Stimulated activated CD8-positive, alpha-beta memory T cell treated with anti-CD3 and anti-CD28 coated beads, Interleukin-4, amount 100 ng/mL, for 1 hour (primary cell): Measurements from ENCODE around the gene CLEC18C.
"Not testable (repeated sequence)": the region's sequence is repeated elsewhere in the genome, so short reads cannot be mapped to it uniquely, and the experiment has no call there.

Source experiments
- DNase-seq, 2 donors: peaks; one replicate each; pipeline ENCODE4 v3.0.0-alpha.2; 2020; ENCODE audit warnings: low read depth in 2 of 2, low spot score in 1 of 2

CLEC18C gene

GRCh38 chr16:70173212-70173837, at the start of gene CLEC18C:
CLEC18C (plus strand) TSS chr16:70173787; CDS start chr16:70174279, 492 bp downstream.
- not testable (repeated sequence) for DNase-seq

GRCh38 chr16:70123822-70124221, 49.8 kb upstream of the CLEC18C start:
- DNase-seq, result not testable (repeated sequence)

GRCh38 chr16:70126226-70126625, 47.4 kb upstream of the CLEC18C start:
- not testable (repeated sequence) for DNase-seq

- DNase-seq, result not testable (repeated sequence)
Observed at GRCh38 chr16:70127706-70128105, 45.9 kb upstream of the CLEC18C start.

- DNase-seq, result not testable (repeated sequence)
Observed at GRCh38 chr16:70128844-70129243, 44.7 kb upstream of the CLEC18C start.

- not testable (repeated sequence) for DNase-seq
Observed at GRCh38 chr16:70135796-70136195, 37.8 kb upstream of the CLEC18C start.

GRCh38 chr16:70136595-70136994, 37.0 kb upstream of the CLEC18C start:
- not testable (repeated sequence) for DNase-seq

- not testable (repeated sequence) for DNase-seq
Observed at GRCh38 chr16:70142739-70143138, 30.8 kb upstream of the CLEC18C start.

GRCh38 chr16:70143231-70143895, 30.2 kb upstream of the CLEC18C start:
- not testable (repeated sequence) for DNase-seq

- not testable (repeated sequence) for DNase-seq
Observed at GRCh38 chr16:70147853-70148252, 25.7 kb upstream of the CLEC18C start.

GRCh38 chr16:70148453-70148852, 25.1 kb upstream of the CLEC18C start:
- DNase-seq, result not testable (repeated sequence)

- not testable (repeated sequence) for DNase-seq
Observed at GRCh38 chr16:70149296-70149695, 24.3 kb upstream of the CLEC18C start.

GRCh38 chr16:70151391-70151790, 22.2 kb upstream of the CLEC18C start:
- DNase-seq, result no peak

- no peak for DNase-seq
Observed at GRCh38 chr16:70151941-70152509, 21.6 kb upstream of the CLEC18C start.

GRCh38 chr16:70152578-70153302, 20.8 kb upstream of the CLEC18C start:
- no peak for DNase-seq

- not testable (repeated sequence) for DNase-seq
Observed at GRCh38 chr16:70154736-70155135, 18.9 kb upstream of the CLEC18C start.

- no peak for DNase-seq
Observed at GRCh38 chr16:70156207-70156978, 17.2 kb upstream of the CLEC18C start.

- no peak for DNase-seq
Observed at GRCh38 chr16:70157105-70157476, 16.5 kb upstream of the CLEC18C start.

- no peak for DNase-seq
Observed at GRCh38 chr16:70157477-70158260, 15.9 kb upstream of the CLEC18C start.
